ENCODE measurements around the gene LDLRAD4.

DNA sequence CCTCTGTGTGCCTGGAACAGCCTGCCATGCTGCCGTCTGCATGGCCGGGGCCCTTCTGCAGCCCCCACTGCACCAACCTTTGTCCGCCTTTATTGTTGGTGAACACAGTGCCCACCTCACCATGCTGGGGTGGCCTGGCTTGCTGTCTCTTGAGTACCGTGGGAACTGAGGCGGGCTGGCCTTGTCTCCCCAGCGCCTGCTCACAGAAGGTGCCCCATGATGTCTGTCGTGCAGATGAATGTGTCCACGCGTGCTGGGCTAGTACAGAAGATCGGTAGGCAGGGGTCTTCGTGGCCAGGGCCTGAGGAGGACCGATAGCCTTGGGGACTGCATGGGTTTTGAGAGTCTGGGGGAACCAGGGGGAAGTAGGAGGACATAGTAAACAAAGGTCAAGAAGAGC, 242.4 kb downstream of the LDLRAD4 start:
- TF ChIP-seq CTCF (IDR thresholded peaks at IDR 0.05; ENCODE audit: insufficient read depth, low read length, poor library complexity, severe bottlenecking), result no peak
- no peak for TF ChIP-seq EZH2phosphoT487 (conservative IDR thresholded peaks at IDR 0.05; ENCODE audit: low read length)

Measured in SU-DHL-6 (cell line).